ENCODE measurements around the gene ACIN1. TPM values are rescaled to one million over a fixed set of nuclear protein-coding genes. Genes with fewer than 3 reads are reported as not detected.

ACIN1 gene
- total and polyA plus RNA-seq, 2 of the 13 experiments (the other 11 are each of a cell fraction or from before 2014, with no cell fraction given), result 165 to 183 TPM

DNA sequence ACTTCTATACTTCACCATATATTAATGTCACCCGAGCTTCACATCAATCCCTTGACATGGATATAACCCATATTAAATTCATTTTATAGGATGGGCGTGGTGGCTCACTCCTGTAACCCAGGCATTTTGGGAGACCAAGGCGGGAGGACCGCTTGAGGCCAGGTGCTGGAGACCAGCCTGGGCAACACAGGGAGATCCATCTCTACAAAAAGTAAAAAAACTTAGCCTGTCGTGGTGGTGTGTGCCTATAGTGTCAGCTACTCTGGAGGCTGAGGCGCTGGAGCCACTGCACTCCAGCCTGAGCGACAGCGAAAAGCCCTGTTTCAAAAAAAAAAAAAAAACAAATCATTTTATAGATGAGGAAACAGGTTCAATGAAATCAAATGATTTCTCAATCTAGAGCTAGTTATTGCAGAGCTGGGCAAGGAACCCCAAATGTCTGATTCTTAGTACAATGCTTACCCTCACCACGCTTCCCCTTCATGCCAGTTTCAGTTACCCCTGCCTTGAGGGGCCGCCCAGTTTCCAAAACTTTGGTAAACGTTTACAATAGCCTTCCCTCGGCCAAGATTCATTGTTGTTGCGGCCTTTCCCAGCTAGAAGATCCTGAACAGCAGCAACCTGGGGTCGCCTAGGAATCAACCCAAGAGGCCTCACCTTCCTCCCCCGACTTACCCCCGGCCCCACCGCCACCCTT is 61.0 kb downstream of the ACIN1 start (continued):
- peak; percentile 66 for TF ChIP-seq CCAR2 (optimal IDR thresholded peaks at IDR 0.05; ENCODE audit: low read depth, low read length)
- 0 out of 2 replicates have a peak, but pooled peaks have one; percentile 3 for TF ChIP-seq ZFP36L2 (CRISPR knock-in tag; IDR thresholded peaks at IDR 0.05)
- no peak for TF ChIP-seq PLRG1 (conservative IDR thresholded peaks at IDR 0.05)
- TF ChIP-seq SMAD1 (CRISPR knock-in tag; IDR thresholded peaks at IDR 0.05; ENCODE audit: borderline replicate concordance, low read depth), result no peak
- TF ChIP-seq TEAD3 (CRISPR knock-in tag; optimal IDR thresholded peaks at IDR 0.05; ENCODE audit: borderline replicate concordance), result no peak
- no peak for TF ChIP-seq ZNF17 (CRISPR knock-in tag; IDR thresholded peaks at IDR 0.05)
- TF ChIP-seq ZSCAN25 (CRISPR knock-in tag; IDR thresholded peaks at IDR 0.05), result peak; percentile 13; the same call in 1 of the 2 replicates
- TF ChIP-seq, protein P1, sequence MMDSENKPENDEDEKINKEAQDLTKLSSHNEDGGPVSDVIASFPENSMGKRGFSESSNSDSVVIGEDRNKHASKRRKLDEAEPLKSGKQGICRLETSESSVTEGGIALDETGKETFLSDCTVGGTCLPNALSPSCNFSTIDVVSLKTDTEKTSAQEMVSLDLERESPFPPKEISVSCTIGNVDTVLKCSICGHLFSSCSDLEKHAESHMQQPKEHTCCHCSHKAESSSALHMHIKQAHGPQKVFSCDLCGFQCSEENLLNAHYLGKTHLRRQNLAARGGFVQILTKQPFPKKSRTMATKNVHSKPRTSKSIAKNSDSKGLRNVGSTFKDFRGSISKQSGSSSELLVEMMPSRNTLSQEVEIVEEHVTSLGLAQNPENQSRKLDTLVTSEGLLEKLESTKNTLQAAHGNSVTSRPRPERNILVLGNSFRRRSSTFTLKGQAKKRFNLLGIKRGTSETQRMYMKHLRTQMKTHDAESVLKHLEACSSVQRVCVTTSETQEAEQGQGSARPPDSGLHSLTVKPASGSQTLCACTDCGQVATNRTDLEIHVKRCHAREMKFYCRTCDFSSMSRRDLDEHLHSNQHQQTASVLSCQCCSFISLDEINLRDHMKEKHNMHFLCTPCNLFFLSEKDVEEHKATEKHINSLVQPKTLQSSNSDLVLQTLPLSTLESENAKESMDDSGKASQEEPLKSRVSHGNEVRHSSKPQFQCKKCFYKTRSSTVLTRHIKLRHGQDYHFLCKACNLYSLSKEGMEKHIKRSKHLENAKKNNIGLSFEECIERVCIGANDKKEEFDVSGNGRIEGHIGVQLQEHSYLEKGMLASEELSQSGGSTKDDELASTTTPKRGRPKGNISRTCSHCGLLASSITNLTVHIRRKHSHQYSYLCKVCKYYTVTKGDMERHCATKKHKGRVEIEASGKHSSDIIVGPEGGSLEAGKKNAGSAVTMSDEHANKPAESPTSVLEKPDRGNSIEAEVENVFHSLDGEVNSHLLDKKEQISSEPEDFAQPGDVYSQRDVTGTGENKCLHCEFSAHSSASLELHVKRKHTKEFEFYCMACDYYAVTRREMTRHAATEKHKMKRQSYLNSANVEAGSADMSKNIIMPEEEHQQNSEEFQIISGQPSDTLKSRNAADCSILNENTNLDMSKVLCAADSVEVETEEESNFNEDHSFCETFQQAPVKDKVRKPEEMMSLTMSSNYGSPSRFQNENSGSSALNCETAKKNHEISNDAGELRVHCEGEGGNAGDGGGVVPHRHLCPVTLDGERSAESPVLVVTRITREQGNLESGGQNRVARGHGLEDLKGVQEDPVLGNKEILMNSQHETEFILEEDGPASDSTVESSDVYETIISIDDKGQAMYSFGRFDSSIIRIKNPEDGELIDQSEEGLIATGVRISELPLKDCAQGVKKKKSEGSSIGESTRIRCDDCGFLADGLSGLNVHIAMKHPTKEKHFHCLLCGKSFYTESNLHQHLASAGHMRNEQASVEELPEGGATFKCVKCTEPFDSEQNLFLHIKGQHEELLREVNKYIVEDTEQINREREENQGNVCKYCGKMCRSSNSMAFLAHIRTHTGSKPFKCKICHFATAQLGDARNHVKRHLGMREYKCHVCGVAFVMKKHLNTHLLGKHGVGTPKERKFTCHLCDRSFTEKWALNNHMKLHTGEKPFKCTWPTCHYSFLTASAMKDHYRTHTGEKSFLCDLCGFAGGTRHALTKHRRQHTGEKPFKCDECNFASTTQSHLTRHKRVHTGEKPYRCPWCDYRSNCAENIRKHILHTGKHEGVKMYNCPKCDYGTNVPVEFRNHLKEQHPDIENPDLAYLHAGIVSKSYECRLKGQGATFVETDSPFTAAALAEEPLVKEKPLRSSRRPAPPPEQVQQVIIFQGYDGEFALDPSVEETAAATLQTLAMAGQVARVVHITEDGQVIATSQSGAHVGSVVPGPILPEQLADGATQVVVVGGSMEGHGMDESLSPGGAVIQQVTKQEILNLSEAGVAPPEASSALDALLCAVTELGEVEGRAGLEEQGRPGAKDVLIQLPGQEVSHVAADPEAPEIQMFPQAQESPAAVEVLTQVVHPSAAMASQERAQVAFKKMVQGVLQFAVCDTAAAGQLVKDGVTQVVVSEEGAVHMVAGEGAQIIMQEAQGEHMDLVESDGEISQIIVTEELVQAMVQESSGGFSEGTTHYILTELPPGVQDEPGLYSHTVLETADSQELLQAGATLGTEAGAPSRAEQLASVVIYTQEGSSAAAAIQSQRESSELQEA (CRISPR knock-in tag; IDR thresholded peaks at IDR 0.05; ENCODE audit: not compliant biosample characterization), result no peak
- TF ChIP-seq, protein P2, sequence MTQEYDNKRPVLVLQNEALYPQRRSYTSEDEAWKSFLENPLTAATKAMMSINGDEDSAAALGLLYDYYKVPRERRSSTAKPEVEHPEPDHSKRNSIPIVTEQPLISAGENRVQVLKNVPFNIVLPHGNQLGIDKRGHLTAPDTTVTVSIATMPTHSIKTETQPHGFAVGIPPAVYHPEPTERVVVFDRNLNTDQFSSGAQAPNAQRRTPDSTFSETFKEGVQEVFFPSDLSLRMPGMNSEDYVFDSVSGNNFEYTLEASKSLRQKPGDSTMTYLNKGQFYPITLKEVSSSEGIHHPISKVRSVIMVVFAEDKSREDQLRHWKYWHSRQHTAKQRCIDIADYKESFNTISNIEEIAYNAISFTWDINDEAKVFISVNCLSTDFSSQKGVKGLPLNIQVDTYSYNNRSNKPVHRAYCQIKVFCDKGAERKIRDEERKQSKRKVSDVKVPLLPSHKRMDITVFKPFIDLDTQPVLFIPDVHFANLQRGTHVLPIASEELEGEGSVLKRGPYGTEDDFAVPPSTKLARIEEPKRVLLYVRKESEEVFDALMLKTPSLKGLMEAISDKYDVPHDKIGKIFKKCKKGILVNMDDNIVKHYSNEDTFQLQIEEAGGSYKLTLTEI (CRISPR knock-in tag; conservative IDR thresholded peaks at IDR 0.05), result no peak
- TF ChIP-seq, protein P3, sequence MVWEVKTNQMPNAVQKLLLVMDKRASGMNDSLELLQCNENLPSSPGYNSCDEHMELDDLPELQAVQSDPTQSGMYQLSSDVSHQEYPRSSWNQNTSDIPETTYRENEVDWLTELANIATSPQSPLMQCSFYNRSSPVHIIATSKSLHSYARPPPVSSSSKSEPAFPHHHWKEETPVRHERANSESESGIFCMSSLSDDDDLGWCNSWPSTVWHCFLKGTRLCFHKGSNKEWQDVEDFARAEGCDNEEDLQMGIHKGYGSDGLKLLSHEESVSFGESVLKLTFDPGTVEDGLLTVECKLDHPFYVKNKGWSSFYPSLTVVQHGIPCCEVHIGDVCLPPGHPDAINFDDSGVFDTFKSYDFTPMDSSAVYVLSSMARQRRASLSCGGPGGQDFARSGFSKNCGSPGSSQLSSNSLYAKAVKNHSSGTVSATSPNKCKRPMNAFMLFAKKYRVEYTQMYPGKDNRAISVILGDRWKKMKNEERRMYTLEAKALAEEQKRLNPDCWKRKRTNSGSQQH (CRISPR knock-in tag; IDR thresholded peaks at IDR 0.05; ENCODE audit: low read depth), result no peak
- TF ChIP-seq, protein P4, sequence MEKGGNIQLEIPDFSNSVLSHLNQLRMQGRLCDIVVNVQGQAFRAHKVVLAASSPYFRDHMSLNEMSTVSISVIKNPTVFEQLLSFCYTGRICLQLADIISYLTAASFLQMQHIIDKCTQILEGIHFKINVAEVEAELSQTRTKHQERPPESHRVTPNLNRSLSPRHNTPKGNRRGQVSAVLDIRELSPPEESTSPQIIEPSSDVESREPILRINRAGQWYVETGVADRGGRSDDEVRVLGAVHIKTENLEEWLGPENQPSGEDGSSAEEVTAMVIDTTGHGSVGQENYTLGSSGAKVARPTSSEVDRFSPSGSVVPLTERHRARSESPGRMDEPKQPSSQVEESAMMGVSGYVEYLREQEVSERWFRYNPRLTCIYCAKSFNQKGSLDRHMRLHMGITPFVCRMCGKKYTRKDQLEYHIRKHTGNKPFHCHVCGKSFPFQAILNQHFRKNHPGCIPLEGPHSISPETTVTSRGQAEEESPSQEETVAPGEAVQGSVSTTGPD (CRISPR knock-in tag; IDR thresholded peaks at IDR 0.05), result 0 out of 2 replicates have a peak, but pooled peaks have one; percentile 64
- no peak for TF ChIP-seq ZNF766 (CRISPR knock-in tag; IDR thresholded peaks at IDR 0.05; ENCODE audit: borderline replicate concordance)
- TF ChIP-seq HDAC1 (CRISPR knock-in tag; IDR thresholded peaks at IDR 0.05), result no peak
- TF ChIP-seq, protein P5, sequence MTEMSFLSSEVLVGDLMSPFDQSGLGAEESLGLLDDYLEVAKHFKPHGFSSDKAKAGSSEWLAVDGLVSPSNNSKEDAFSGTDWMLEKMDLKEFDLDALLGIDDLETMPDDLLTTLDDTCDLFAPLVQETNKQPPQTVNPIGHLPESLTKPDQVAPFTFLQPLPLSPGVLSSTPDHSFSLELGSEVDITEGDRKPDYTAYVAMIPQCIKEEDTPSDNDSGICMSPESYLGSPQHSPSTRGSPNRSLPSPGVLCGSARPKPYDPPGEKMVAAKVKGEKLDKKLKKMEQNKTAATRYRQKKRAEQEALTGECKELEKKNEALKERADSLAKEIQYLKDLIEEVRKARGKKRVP (CRISPR knock-in tag; IDR thresholded peaks at IDR 0.05), result no peak

Data from HepG2 (cell line).